D721Med (cell line): ENCODE data around the gene ADARB2.

Experiments
- DNase-seq: peaks from one replicate; pipeline ENCODE4 v3.0.0; 2011; ENCODE audit warnings: low spot score; ENCODE audit not compliant: insufficient read length
- FAIRE-seq: peaks from 2 replicates; lab custom pipeline; 2011; peaks lifted over from hg19 to GRCh38; lab: Jason Lieb, UNC
- TF ChIP-seq, protein P1 (sequence below): IDR thresholded peaks from 2 replicates; pipeline ENCODE4 v1.5.1; 2012; ENCODE audit warnings: mild to moderate bottlenecking, control low read depth; ENCODE audit not compliant: insufficient read depth; ENCODE audit errors: missing control alignments

ADARB2 gene

DNA sequence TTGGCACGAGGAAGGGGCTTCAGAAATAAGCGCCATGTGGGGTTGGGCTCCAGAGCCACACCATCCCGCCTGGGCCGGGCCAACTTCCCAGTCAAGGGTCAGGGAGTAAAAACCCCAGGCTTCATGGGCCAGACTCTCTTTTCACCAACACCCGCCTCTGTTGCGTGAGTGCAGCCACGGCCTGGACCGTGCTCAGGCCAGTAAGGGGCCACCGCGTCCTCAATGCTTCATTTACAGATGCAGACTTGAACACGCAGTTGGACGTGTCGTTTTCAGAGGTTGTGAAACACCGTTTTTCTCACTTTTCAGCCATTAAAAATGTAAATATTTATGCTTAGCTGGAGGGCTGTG, 520.1 kb downstream of the ADARB2 start:
- FAIRE-seq (no peak), DNase-seq (no peak)
- TF ChIP-seq, protein P1, sequence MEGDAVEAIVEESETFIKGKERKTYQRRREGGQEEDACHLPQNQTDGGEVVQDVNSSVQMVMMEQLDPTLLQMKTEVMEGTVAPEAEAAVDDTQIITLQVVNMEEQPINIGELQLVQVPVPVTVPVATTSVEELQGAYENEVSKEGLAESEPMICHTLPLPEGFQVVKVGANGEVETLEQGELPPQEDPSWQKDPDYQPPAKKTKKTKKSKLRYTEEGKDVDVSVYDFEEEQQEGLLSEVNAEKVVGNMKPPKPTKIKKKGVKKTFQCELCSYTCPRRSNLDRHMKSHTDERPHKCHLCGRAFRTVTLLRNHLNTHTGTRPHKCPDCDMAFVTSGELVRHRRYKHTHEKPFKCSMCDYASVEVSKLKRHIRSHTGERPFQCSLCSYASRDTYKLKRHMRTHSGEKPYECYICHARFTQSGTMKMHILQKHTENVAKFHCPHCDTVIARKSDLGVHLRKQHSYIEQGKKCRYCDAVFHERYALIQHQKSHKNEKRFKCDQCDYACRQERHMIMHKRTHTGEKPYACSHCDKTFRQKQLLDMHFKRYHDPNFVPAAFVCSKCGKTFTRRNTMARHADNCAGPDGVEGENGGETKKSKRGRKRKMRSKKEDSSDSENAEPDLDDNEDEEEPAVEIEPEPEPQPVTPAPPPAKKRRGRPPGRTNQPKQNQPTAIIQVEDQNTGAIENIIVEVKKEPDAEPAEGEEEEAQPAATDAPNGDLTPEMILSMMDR: no peak

DNA sequence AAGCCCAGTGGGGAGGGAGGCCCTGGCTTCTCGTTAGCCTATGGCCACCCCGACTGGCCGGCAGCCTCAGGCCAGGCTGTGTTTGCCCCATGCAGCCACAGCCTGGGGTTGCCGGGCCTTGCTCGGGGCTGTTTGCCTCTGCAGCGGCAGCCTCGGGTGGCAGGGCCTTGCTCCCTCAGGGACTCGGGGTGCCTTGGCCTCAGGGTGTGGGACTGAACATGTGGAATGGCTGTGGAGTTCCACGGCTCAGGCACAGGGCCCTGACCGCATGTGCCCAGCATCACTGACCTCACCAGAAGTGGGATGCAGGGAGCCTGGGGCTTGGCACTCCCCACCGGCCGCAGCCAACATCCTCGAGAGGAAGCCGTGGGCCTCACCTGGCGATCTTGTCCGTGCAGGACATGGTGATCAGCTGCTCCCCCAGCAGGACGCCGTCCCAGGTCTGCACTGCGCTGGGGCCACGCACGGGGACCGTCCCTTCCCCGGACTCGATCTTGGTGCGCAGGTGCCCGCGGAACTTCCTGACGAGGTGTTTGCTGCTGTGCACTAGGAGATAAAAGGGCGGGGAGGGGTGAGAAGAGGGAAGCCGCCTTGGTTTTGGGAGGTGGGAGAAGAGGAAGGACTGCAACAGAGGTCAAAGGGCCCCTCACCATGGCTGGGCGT, 520.6 kb downstream of the ADARB2 start:
- TF ChIP-seq, protein P1: no peak
- DNase-seq (no peak), FAIRE-seq (no peak)

DNA sequence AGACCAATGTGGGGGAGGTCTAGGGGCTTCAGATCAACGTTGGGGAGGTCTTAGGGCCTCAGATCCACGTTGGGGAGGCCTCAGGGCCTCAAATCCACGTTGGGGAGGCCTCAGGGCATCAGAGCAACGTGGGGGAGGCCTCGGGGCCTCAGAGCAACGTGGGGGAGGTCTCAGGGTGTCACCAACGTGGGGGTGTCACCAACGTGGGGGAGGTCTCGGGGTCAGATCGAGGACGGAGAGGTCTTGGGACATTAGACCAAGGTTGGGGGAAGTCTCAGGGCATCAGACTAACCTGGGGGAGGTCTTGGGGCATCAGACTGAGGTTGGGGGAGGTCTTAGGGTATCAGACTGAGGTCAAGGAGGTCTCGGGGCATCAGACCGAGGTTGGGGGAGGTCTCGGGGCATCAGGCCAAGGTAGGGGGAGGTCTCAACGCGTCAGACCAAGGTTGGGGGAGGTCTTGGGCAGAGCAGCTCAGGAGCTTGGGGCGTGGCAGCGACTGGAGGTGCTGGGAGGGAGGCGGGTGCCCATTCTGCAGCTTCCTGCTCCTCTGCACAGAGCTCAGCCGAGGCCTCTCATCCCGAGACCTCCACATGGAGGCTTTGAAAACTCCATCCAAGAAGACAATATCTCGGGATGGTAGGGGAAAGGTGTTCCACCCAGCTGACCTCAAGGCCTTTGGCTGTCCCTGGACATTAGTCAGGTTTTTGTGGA, 521.3 kb downstream of the ADARB2 start:
- DNase-seq: no peak
- no peak for FAIRE-seq
- TF ChIP-seq, protein P1: no peak

DNA sequence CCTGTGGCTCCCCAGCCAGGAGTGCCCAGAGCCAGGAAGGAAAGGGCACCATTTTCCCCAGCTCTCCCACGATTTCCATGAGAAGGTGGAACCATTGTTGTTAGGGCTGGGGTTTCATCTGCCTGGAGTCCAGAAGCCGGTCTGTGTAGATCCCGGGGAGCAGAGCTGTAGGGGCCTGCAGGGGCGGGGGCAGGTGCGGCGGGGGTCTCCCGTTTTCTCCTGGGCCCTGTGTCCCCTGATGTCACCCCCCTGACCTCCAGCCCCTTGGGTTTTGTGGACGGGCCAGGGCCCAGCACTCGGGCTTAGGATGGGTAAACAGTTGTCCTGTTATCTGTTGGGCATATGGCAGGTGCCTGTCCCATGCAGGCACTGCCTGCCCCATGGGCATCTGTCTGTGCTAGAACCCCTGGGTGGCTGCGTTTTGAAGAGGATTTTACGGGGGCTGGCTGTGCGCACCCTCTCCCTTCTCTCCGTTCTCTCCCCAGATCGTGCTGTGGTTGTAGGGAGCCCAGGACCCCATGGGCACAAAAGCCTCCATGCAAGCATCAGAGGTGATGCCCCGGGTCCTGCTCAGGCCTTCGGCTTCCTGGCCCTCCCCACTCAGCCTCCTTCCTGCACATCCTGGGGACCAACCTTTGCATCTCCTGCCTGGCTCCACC, 522.3 kb downstream of the ADARB2 start:
- TF ChIP-seq, protein P1: no peak
- DNase-seq (no peak), FAIRE-seq (no peak)

DNA sequence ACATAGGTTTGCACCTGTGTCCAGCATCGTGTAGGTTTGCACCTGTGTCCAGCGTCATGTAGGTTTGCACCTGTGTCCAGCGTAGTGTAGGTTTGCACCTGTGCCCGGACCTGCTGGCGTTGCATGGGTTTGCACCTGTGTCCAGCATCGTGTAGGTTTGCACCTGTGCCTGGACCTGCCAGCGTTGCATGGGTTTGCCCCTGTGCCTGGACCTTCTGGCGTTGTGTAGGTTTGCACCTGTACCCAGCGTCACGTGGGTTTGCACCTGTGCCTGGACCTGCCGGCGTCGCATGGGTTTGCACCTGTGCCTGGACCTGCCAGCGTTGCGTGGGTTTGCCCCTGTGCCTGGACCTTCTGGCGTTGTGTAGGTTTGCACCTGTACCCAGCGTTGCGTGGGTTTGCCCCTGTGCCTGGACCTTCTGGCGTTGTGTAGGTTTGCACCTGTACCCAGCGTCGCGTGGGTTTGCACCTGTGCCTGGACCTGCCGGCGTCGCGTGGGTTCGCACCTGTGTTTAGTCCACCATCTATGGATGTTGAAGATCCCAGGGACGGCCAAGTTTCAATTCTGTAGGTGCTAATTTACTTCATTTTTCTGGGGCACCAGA, 523.2 kb downstream of the ADARB2 start:
- TF ChIP-seq, protein P1: no peak
- FAIRE-seq (no peak), DNase-seq (no peak)

DNA sequence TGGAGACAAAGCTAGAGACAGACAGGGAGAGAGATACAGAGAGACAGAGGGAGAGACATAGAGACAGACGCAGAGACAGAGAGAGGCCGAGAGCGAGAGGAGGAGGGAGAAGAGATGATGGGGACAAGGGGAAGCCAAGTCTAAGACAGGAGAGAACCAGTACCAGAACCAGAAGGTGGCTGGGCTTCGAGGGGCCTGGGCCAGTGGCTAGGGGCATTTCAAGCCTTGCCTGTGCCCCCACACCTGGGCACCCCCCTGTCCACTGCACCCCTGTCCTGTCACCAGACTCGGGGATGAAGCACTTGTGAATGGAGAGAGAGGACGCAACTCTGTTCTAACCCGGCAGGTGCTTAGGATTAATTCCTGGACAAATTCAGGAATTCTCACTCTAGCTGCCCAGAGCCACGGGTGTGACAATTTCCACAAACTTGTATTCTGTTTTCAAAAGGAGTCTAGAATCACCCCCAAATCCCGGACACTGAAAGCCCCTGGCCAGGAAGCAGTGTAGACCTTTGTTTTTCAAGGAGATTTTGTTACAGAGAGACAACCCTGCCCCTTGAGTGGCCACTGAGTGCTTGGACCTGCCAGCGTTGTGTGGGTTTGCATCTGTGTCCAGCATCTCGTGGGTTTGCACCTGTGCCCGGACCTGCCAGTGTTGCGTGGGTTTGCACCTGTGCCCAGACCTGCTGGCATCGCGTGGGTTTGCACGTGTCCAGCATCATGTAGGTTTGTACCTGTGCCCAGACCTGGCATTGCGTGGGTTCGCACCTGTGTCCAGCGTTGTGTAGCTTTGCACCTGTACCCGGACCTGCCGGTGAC, 523.9 kb downstream of the ADARB2 start:
- TF ChIP-seq, protein P1: no peak
- no peak for DNase-seq
- FAIRE-seq: no peak
